Measurements from ENCODE around the gene APH1B.
"Not testable (repeated sequence)": the region's sequence is repeated elsewhere in the genome, so short reads cannot be mapped to it uniquely, and the experiment has no call there.

Gene APH1B

DNA sequence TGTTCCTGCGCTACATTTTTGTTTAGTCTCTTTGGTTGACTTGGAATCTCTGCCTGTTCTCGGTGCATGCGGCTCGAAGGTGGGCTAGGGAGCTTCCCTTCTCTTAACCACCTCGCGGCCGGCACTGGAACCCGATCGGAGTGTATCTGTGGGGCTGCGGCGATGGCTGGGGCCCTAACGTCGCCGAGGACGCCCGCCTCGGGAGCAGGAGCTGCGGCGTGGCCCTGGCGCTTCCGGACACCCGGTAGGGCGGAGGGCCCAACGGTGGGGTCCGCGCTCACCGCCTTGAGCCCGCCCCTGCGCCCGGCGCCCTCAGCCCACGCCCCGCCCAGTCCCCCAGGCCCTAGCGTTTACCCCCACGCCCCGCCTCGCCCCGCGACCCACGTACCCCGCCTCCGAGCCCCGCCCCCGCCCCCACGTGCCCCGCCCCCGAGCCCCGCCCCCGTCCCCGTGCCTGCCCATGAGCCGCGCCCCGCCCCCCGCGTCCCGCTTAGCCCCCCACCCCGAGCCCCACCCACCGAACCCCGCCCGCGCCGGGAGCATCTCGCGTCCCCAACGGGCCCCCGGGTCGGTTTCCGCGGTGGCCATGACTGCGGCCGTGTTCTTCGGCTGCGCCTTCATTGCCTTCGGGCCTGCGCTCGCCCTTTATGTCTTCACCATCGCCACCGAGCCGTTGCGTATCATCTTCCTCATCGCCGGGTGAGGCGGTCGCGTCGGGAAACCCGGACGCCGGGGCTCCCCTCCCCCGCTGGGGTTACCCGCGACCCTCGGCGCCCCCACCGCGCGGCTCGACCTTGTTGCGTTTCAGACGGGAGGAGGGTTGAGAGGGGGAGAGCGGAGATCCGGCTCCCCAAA, at the start of gene APH1B:
APH1B (plus strand) TSS at position 568 of the 855 bp plus-strand sequence; CDS start at position 587, 19 bp downstream.
- FAIRE-seq = no peak

DNA sequence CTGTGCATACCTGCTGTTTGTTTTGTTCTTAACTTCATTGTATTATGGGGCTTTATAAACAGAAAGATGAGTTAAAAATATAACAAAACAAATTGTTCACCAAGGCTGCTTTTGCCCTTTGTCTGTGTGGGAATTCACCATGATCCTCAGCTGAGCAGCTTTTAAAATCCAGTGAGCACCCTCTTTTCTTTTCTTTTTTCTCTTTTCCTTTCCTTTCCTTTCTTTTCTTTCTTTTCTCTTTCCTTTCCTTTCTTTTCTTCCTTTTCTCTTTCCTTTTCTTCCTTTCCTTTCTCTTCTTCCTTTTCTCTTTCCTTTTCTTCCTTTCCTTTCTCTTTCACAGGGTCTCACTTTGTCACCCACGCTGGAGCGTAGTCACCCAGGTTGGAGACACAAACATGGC, 49.7 kb upstream of the APH1B start:
- FAIRE-seq = no peak

DNA sequence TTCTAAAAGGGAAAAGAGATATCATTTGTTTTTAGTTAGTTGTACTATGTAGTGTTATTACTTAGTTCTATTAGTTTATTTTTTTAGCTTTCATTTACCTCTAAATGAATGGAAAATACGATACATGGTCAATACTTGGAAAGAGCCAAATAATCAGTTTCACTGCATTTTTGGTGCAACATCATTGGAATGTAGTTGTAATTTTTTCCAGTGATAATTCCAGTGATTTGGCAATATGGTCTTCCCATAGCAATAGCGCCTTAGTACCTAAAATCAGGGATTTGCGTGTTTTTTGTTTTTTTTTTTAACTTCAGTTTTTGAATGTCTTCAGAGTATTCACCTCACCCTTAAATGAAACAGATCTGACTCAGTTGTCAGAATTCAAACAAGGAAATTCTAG, 46.2 kb upstream of the APH1B start:
- FAIRE-seq = no peak

DNA sequence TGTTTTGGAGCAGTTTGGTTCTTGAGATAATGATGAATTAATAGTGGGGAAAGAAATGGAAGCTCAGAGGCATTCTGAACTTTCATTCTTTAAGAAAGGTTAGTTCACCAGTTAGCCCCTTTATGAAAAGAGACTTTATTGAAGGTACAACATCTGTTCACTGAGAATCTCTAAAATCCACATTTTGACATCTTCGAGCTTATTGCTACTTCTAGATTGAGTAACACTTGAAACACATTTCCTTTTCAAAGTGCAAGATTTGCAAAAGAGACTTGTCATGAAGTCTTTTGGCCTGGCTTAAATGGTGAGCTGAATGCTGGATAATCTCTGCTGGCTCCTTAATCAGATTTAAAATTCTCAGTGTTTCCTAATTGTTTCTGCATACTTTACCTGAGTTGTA, 45.7 kb upstream of the APH1B start:
- no peak for FAIRE-seq

DNA sequence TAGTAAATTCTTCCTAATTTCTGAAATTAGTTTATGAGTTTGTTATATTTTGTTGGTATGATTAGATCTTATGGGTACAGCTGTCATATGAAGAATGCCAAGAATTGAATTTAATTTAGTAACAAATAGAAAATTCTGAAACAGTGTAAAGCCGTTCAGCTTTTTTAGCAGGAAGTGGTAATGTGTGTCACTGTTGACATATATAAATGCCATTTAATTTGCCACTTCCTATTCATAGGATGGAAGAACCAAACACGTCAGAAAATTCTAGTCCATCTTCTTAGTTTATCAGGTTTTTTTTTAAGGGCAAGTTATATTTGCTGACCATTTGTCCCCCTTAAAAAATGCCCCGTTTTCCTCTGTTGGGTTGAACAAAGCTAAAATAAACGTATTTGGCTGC, 45.0 kb upstream of the APH1B start:
- FAIRE-seq = no peak

DNA sequence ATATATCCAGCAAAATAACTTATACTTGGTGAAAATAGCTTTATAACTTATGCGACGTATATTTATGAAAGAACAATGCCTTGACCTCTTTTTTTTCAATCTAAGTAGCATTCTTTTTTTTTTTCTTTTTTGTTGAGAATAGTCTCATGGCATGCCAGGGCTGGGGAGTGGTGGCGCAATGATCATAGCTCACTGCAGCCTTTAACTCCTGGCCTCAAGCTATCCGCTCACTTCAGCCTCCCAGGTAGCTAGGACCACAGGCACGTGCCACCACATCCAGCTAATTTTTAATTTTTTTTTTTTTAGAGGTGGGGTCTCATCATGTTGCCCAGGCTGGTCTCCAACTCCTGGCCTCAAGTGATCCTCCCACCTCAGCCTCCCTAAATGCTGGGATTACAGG, 44.5 kb upstream of the APH1B start:
- FAIRE-seq = no peak

DNA sequence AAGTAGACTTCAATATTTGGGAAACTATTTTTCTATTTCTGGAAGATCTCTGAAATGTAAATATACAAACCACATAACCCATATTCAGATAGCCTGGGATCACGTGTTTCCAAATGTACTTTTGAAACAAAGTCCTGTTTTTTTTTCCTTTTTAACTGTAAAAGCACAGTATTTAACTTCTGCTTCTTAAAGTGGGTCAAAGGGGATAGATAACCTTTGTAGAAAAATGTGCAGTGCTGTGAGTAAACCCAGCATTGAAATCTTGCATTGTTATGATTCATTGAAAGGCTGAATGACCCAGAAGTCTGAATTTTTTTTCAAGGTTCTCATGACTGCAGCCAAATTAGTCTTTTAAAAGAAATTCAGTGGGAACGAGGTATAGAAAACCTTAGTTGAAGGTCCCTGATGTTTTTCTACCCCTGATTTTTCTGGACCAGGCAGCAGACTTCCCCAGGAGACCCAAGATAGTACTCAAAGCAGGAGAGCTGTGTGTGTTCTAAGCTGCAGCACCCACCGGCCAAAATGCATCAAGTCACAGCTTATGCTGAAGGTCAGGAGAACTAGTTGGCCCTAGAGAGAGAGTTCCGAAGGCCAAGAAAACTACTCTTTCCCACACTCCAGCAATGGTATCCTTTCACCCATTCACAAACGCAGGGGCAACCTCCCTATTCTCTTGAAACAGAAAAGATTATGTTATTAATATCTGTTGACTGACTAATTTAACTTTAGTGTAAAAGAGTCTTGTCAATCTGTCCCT, 43.6 kb upstream of the APH1B start:
- FAIRE-seq = no peak

DNA sequence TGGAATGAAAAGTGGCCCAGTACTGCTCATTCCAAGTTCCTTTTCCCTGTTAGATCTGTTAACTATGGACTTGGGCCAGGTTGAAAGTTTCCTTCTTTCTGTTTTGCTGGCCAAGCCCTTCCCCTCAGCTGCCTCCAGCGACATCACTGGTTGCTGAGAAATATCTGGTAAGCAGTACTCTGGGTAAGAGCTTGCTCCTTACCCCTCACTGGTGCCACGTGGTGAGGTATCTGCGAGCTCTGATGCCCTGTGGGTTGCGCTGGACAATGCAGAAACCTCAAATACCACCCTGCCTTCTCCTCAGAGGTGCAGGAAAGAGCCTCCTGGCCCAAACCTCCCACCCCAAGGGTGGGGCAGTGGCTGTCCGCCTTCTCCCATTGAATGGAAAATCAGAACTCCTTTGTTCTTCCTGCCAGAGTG, 42.9 kb upstream of the APH1B start:
- no peak for FAIRE-seq

DNA sequence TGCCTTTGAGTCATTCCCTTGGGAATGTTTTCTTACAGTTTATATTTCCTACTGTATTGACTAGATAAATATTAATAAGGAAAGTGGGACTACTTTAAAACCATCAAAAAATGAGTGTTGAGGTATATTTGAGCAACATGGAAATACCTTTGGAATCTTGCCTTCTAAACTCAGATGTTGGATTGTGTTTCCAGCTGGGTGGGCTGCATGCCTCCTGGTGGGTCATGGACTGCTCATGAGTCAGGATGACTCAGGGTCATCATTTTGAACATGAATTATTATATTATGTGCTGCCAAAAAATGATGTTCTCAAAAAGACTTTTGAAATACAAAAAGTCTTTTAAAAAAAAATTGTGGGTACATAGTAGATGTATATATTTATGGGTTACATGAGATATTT, 41.1 kb upstream of the APH1B start:
- no peak for FAIRE-seq

DNA sequence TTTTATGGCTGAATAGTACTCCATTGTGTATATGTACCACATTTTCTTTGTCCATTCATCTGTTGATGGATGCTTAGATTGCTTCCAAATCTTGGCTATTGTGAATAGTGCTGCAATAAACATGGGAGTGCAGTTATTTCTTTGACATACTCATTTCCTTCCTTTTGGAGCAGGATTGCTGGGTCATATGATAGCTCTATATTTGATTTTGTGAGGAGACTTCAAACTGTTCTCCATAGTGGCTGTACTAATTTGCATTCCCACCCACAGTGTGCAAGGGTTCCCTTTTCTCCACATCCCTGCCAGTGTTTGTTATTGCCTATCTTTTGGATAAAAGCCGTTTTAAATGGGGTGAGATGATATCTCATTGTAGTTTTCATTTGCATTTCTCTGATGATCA, 40.3 kb upstream of the APH1B start:
- not testable (repeated sequence) for FAIRE-seq

DNA sequence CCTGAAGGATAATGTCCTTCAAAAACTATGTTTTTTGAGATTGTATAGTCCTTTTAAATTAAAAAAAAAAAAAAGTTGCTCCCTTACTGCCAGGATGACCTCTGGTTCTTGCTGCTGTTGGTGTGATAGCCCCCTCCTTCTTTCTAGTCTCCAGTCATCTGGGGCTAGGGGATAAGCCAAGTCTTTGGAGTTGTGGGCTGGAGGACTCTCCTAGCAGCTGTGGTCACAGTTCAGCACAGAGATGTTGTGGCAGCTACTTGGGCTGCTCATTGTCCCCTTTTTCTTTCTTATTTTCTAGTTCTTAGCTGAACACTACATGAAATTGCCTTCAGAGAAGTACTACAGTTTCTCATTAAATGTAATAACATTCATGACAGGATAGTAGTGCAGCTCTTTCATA, 39.2 kb upstream of the APH1B start:
- no peak for FAIRE-seq

DNA sequence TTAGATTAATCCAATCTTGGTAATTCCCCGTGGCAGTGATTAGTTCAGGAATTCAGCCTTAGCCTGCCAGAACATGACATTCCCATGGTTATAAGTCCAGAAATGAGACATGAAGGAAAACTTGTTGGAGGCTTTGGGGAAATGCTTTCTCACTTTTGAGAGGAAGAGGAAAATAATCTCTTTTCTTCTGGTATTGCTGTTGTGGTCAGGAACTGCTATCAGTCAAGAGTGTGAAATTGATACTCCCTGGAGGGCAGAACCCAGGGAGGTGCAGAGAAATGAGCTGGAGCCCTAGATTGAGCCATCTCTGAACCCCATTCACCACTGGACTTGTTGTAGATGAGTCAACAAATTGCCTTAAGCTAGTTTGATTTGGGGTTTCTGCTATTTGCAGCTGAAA, 38.6 kb upstream of the APH1B start:
- no peak for FAIRE-seq

DNA sequence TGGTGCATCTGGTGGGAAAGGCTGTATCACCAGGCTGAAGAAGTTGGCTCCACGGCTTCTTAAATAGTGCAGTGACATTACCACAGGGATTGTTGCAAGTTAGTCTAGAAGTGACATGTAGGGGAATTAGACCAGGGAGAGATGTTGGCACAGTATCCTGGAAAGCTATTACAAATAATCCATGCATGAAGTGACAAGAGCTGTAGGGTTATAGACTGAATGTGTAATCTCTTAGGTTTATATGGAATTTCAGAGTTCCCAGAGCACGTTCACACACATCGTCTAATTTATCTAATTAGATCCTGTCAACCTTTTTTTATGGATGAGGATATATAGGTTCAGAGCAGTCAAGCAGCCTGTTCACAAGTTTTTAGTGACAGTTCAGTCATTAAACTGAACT, 37.3 kb upstream of the APH1B start:
- no peak for FAIRE-seq

DNA sequence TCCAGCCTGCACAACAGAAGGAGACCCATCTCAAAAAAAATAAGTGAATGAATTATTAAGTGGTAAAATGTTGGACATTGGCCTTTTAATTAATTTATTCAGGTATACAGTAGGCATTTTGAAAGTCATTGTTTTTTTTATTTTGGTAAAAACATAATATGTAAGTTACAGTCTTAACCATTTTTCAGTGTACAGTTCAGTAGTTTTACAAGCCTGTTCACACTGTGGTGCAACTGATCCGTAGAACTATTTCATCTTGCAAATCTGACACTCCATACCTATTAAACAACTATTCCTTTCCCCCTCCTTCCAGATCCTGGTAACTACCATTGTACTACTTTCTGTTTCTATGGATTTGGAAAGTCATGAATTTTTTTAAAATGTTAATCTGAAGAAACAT, 36.1 kb upstream of the APH1B start:
- no peak for FAIRE-seq

DNA sequence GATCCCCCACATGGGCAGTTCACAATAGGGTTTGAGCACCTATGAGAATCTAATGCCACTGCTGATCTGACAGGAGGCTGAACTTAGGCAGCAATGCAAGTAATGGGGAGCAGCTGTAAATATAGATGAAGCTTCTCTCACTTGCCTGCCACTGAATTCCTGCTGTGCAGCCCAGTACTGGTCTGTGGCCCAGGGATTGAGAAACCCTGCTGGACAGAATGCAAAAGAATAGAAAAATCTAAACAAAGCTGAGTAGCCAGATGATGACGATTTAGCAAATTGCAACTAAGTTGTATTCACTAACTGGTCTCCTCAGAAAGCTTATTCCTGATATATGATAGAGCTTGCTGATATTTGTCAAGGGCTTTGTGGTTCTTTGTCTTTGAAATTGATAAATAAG, 34.3 kb upstream of the APH1B start:
- FAIRE-seq = no peak

DNA sequence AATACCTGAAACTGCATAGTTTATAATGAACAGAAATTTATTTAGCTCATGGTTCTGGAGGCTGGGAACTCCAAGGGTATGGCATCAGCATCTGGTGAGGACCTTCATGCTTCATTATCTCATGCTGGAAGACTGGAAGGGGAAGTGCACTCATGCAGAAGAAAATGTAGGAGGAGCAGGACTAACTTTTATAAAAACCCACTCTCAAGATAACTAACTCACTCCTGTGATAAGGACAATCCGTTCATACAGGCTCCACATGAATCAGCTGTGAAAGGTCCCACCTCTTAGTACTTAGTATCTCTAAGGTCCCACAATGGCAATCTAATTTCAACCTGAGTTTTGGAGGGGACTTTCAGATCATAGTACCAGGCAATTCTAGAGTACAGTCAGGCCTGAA, 33.6 kb upstream of the APH1B start:
- FAIRE-seq = no peak

DNA sequence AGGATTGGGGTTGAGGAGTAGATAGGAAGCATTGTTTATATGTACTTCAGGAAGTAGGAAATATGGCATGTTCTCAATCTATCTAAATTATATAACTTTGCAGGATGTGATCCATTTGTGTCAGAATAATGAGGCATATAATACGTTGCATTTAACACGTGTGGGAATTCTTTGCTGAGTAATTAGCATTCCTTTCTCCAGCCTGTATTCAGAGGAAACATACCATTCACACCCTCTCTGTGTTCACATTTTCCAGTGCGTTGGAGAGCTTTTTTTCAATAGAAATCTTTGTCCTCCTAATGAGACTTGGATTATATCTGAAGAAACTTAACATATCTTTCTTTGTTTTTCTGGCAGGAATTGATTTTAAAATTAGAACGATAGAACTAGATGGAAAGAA, 33.0 kb upstream of the APH1B start:
- FAIRE-seq = no peak

DNA sequence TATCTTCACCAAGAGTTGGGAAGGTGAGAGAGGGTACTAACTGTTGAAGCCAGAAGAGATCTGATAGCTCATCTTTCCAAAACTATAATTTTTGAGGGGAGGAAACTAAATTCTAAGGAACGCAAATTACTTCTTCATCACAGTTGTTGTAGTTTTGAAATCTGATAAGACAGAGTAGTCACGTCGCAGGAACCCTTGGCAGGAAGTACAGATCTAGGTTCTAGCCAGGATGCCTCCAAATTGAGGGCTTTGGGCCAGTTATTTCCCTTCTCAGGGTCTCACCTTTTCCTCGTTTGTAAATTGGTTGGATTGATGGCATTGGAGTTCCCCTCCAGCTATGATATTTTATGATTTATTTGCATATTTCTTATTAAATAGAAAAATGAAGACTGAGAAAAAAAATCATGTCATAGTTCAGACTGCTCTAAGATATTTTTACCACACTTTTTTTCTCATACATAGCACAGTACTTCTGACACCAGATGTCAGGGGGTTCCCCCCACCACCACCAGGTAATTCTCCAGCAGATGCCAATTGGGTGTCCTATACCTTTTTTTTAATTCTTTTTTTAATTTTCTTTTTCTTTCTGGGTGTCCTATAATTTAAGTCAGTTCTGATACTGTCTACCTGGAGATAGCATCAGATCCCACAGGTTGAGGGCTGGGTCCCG, 32.3 kb upstream of the APH1B start:
- no peak for FAIRE-seq

DNA sequence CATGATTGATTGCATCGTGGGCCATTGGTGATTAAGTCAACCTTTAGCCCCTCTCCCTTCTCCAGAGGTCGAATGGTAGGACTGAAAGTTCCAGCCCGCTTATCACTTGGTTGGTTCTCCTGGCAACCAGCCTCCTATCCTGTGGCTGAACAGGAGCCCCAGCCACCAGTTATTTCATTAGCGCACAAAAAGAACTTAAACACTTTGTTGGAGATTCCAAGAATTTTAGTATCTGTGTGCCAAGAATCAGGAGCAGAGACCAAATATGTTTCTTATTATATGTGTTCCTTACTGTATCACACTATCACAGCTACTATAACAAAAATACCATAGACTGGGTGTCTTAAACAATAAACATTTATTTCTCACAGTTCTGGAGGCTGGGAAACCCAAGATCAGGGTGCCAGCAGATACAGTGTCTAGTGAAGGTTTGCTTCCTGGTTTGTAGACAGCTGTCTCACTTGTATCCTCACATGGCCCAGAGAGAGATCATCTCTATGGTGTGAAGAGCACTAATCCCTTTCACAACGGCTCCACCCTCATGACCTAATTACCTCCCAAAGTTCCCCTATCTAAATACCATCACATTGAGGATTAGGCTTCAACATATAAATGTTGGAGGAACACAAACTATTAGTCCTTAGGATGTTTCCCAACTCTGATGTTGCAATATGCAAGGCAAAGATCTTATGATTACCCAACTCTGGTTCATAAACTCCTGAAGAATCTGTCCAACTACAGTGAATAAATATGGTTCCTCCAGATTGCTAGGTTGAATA, 30.5 kb upstream of the APH1B start:
- no peak for FAIRE-seq

DNA sequence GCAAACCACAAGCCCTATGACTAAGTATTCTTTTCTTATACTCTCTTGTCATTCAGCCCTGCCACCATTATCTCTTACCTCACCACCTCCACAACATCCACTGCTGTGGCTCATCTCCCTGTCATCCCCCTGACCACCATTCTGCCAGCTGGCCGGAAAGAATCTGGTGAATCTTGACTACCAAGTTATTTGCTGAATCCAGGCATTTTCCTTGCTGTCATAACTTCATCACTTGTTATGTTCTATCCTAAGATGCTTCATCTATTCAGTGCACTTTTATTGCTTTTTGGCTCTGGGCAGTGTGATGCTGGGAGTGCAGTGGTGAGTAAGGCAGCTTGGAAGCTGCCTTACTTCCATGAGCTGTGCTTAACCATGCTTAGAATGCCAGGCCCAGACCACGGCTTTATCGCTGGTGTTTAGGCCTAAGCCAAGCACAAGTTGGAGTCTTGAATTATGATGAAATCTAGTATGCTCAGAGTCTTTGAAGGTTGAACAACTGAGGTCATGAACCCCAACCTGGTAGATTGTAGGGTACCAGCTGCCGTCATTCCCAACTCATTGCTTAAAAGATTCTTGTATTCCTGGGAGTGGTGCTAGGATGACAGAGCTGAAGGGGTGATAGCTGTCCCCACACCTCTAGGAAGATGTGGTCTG, 27.0 kb upstream of the APH1B start:
- no peak for FAIRE-seq

DNA sequence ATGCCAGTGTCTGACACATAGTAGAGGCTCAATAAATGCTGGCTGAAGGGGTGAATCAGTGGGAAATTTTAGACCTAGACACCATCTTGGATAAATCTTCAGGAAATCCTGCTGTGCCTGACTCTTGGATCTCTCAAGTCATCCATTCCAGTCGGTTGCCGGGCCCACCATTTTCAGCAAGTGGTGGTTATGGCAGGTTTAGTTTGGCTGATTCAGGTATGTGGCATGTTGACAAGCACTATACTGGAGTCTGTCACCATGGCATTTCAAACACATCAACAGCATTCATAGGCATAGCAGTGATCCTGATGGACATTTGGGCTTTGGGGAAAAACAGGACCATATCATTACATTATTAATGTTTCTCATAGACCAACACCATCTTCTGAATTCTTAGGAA, 25.7 kb upstream of the APH1B start:
- FAIRE-seq = no peak

DNA sequence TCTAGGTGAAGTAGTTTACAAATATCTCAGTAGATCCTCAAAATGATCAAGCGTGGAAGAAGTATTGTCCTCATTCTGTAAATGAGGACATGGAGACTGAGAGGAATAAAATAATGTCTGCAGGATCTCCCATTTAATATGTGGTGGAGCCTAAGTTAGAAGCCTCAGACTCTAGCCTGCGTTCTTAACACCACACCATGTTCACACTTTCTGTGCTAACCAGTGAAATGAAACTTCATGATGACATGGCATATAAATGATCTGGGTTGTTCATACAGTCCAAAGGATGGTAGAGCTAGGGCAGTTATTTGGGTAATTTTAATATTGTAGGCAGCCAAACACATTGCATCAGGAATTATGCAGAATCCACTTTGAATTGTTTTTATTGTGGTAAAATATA, 25.1 kb upstream of the APH1B start:
- no peak for FAIRE-seq

DNA sequence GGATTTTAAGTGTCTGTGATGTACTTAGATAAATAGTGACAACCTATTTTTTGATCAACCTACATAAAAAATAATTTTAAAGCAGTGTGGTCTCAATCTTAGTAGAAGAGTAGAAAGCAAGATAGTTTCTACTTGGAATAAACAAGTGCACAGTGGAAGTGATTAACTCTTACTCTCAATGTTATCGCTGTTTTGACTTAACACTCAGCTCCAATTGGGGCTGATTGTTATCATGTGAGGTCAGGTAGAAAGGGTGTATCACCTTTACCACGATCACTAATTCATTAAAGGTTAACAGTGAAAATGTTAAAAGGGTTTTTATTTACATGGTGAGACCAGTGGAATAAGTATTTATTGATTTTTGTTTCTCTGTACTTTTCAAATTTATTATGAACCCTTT, 22.4 kb upstream of the APH1B start:
- FAIRE-seq = no peak

Data from A204.1 (cell line).